DMS 273 (cell line): ENCODE results near the gene EIF5B.
"Not testable (repeated sequence)": the region's sequence is repeated elsewhere in the genome, so short reads cannot be mapped to it uniquely, and the experiment has no call there.

Experiments used
- DNase-seq: peaks from one replicate; lab custom pipeline; 2025; ENCODE audit not compliant: unreplicated experiment; lab: John Stamatoyannopoulos, UW

EIF5B gene

GRCh38 chr2:99337113-99338028 is at the start of gene EIF5B:
Gene EIF5B (plus strand): TSS chr2:99337389. CDS start chr2:99337555, 166 bp downstream.
- DNase-seq: peak; percentile 98

- DNase-seq: no peak
Observed at GRCh38 chr2:99297994-99298393, 39.2 kb upstream of the EIF5B start.

- DNase-seq: no peak
Observed at GRCh38 chr2:99299580-99299979, 37.6 kb upstream of the EIF5B start.

GRCh38 chr2:99301097-99301496 is 36.1 kb upstream of the EIF5B start, which contains the start of gene LYG1:
Gene LYG1 (minus strand): TSS chr2:99301197. CDS start chr2:99295670, 5,527 bp downstream.
- DNase-seq: not testable (repeated sequence)

- DNase-seq: no peak
Observed at GRCh38 chr2:99317161-99317872, 19.9 kb upstream of the EIF5B start.

- DNase-seq: not testable (repeated sequence)
Observed at GRCh38 chr2:99317873-99318200, 19.4 kb upstream of the EIF5B start.

GRCh38 chr2:99325384-99325783 is 11.8 kb upstream of the EIF5B start:
- DNase-seq: no peak

GRCh38 chr2:99335911-99336803 is 1.0 kb upstream of the EIF5B start, which contains the start of gene TXNDC9:
Gene TXNDC9 (minus strand): TSS chr2:99336333. CDS start chr2:99333210, 3,123 bp downstream.
- DNase-seq: peak; percentile 100

- no peak for DNase-seq
Observed at GRCh38 chr2:99336804-99337112, 431 bp upstream of the EIF5B start.

- DNase-seq: peak; percentile 55
Observed at GRCh38 chr2:99338029-99338585, 918 bp downstream of the EIF5B start.

- no peak for DNase-seq
Observed at GRCh38 chr2:99340669-99341236, 3.6 kb downstream of the EIF5B start.

GRCh38 chr2:99342536-99342935 is 5.3 kb downstream of the EIF5B start:
- no peak for DNase-seq

GRCh38 chr2:99345446-99345845 is 8.3 kb downstream of the EIF5B start:
- not testable (repeated sequence) for DNase-seq

GRCh38 chr2:99346218-99346617 is 9.0 kb downstream of the EIF5B start:
- DNase-seq: no peak

GRCh38 chr2:99348173-99348572 is 11.0 kb downstream of the EIF5B start:
- no peak for DNase-seq

GRCh38 chr2:99350194-99350593 is 13.0 kb downstream of the EIF5B start:
- DNase-seq: no peak

- DNase-seq: no peak
Observed at GRCh38 chr2:99354070-99354469, 16.9 kb downstream of the EIF5B start.

- not testable (repeated sequence) for DNase-seq
Observed at GRCh38 chr2:99354825-99355224, 17.6 kb downstream of the EIF5B start.

- DNase-seq: no peak
Observed at GRCh38 chr2:99356853-99357252, 19.7 kb downstream of the EIF5B start.

GRCh38 chr2:99365661-99366060 is 28.5 kb downstream of the EIF5B start:
- no peak for DNase-seq
